Progenitor cell of endocrine pancreas (in vitro differentiated cells): ENCODE measurements around the gene RPL36. TPM values are rescaled to one million over a fixed set of nuclear protein-coding genes. Genes with fewer than 3 reads are reported as not detected.

Experiments
- DNase-seq: peaks from one replicate; pipeline ENCODE4 v3.0.0; 2021; ENCODE audit warnings: low spot score; ENCODE audit not compliant: unreplicated experiment
- H3K27ac Mint-ChIP-seq: 2 replicates; pipeline ENCODE4 v1.8.0; 2021; ENCODE audit warnings: mild to moderate bottlenecking, moderate library complexity, mixed read lengths
- H3K27me3 Mint-ChIP-seq: 2 replicates; pipeline ENCODE4 v1.8.0; 2021; ENCODE audit warnings: mixed read lengths
- H3K36me3 Mint-ChIP-seq: 2 replicates; pipeline ENCODE4 v1.8.0; 2022; ENCODE audit warnings: mixed read lengths; ENCODE audit not compliant: insufficient read depth
- H3K4me1 Mint-ChIP-seq: 2 replicates; pipeline ENCODE4 v1.8.0; 2021; ENCODE audit warnings: low read depth, mixed read lengths
- H3K4me3 Mint-ChIP-seq: 2 replicates; pipeline ENCODE4 v1.8.0; 2021; ENCODE audit warnings: low read depth, mild to moderate bottlenecking, moderate library complexity, mixed read lengths
- H3K9me3 Mint-ChIP-seq: 2 replicates; pipeline ENCODE4 v1.8.0; 2021; ENCODE audit warnings: low read depth, mixed read lengths
- total RNA-seq: library from RNA; stranded (reverse); gene quantifications from 2 replicates; pipeline ENCODE4 v1.2.1, GENCODE V29; 2021
- TF ChIP-seq, protein P1 (sequence below): fragments of 200-600 bp; sonication (generic); IDR thresholded peaks from one replicate; pipeline ENCODE4 v1.5.0; 2021; ENCODE audit warnings: antibody characterized with exemption, mild to moderate bottlenecking; ENCODE audit not compliant: unreplicated experiment

The RPL36 gene
- total RNA-seq, 1 donor from 2014 or later = 720 TPM

DNA sequence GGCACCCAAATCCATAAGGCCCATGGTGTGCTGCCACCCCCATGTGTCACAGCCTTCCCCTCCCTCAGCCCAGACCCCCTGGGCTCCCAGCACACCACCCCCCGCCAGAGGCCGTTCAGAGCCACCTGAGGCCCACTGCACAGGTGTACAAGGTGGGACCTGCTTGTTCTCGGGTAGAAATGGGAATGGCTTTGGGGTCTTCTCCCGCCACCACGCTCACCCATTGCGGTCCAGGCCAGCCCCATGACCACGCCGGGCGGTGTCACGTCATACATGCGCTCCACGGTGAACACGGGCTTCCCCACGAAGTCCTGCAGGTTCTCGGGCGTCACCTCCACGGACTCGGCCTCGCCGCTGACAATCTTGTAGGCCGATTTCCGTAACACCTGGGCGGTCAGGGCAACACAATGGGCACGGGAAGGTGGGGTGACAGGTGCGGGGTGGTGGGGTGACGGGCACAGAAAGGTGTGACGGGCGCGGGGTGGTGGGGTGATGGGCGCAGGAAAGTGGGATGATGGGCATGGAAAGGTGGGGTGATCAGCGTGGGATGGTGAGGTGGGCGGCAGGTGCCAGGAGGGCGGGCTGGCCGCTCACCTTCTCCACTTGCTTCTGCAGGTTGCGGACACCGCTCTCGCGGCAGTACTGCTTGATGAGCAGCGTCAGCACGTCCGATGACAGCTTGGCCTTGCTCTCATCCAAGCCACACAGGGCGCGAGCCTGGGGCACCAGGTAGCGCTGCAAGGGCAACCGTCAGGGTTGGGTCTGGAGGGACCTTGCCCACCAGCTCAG is 4.3 kb downstream of the RPL36 start:
- Mint-ChIP-seq H3K36me3 (peaks cover 5% of the 10 kb centered on the region), H3K27me3 (no peaks in the 10 kb centered on the region), H3K9me3 (no peaks in the 10 kb centered on the region), H3K4me1 (peaks cover 9% of the 10 kb centered on the region), H3K27ac (peak overlapping the region; percentile 74), H3K4me3 (no peak overlapping the region)
- TF ChIP-seq, protein P1, sequence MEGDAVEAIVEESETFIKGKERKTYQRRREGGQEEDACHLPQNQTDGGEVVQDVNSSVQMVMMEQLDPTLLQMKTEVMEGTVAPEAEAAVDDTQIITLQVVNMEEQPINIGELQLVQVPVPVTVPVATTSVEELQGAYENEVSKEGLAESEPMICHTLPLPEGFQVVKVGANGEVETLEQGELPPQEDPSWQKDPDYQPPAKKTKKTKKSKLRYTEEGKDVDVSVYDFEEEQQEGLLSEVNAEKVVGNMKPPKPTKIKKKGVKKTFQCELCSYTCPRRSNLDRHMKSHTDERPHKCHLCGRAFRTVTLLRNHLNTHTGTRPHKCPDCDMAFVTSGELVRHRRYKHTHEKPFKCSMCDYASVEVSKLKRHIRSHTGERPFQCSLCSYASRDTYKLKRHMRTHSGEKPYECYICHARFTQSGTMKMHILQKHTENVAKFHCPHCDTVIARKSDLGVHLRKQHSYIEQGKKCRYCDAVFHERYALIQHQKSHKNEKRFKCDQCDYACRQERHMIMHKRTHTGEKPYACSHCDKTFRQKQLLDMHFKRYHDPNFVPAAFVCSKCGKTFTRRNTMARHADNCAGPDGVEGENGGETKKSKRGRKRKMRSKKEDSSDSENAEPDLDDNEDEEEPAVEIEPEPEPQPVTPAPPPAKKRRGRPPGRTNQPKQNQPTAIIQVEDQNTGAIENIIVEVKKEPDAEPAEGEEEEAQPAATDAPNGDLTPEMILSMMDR = no peak
- no peak for DNase-seq

DNA sequence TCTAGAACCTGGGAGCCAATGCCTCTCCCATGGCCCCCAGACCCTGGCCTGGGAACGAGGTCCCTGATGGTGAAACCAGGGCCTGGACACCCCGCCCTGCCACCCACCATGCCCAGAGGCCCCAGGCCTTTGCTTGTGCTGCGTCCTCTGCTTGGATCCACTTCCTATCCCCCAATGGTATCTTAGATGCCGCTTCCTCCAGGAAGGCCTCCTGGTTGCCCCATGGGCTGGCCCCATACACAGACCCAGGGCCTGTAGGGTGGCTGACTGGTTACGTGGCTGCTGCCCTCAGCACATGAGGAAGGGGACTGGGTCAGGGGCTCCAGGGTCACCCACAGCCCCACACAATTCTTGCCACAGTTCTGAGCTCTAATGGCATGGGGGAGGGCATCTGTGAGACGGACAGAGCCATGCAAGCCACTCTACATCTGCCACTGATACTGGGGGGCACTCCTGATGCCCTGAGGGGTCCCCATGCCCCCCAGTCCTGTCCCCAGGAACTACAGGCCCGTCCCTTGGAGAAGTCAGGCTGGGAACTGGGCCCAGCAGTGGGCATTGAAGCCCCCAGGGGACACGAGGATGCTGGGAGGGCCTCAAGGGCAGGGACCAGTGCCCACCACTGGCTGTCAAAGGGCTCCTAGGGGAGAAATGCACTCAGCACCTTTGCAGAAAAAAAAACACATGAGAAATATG is 5.0 kb downstream of the RPL36 start:
- H3K4me1 Mint-ChIP-seq = peaks cover 8% of the 10 kb centered on the region
- H3K4me3 Mint-ChIP-seq = no peak overlapping the region
- no peak overlapping the region for H3K27ac Mint-ChIP-seq
- H3K9me3 Mint-ChIP-seq = no peaks in the 10 kb centered on the region
- TF ChIP-seq, protein P1 = no peak
- H3K27me3 Mint-ChIP-seq = no peaks in the 10 kb centered on the region
- H3K36me3 Mint-ChIP-seq = peaks cover 5% of the 10 kb centered on the region
- DNase-seq = no peak

DNA sequence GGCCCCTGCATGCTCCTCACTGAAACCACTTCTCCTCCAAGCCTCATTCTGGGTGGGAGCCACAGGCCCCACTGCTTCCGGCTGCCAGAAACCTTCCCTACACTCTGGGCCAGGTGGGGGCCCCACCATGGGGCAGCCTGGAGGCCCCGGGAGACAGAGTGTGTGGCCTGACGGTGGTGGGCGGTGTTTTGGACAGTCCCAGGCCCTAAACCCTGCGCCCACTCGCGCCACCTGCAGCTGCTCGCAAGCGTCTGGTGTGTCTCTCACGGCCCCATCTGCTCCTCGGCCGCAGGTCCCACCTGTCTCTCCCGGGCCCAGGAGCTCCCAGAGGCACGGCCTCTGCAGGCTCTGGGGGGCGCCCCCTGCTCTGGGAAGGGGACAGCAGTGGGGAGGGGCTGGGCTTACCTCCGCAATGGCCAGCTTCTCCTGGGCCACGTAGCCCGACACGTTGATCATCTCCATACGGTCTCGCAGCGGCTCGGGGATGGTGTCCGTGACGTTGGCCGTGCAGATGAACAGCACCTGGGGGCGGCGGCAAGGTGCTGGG is 5.6 kb downstream of the RPL36 start:
- Mint-ChIP-seq H3K36me3 (peaks cover 8% of the 10 kb centered on the region), H3K27ac (no peak overlapping the region), H3K4me1 (peaks cover 5% of the 10 kb centered on the region), H3K9me3 (no peaks in the 10 kb centered on the region), H3K4me3 (no peak overlapping the region), H3K27me3 (no peaks in the 10 kb centered on the region)
- DNase-seq = no peak
- TF ChIP-seq, protein P1 = no peak

DNA sequence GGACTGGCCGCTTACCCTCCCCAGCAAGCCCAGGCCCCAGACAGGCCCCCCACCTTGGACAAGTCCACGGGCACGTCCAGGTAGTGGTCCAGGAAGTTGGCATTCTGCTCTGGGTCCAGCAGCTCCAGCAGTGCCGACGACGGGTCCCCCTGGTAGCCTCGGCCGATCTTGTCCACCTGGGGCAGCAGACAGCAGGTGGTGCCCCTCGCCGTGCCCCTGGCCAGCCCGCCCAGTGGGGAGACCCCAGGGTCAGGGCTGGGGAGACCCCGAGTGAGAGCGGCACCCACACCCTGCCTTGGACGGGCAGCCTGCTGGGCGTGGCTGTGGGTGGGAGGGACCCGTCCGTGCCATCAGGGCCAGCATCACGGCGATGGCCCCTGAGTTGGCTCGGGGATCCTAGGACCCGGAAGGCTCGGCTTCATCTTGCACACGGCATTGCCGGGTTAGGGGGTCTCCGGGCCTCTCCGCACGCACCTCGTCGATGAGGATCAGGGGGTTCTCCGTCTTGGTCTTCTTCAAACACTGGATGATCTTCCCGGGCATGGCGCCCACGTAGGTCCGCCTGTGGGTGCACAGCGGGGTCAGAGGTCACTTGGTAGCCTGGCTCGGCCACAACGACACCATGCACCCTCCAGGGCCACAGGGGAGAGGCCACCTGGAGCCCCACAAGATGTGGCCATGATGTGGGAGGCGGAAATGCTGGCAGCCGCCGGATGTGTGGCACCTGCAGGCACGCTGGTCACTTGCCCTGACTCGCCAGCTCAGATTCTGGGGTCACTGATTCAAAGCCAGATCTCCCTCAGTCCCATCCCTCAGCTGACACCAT is 6.3 kb downstream of the RPL36 start:
- H3K27ac Mint-ChIP-seq = peak overlapping the region; percentile 79
- H3K27me3 Mint-ChIP-seq = no peaks in the 10 kb centered on the region
- DNase-seq = no peak
- H3K36me3 Mint-ChIP-seq = peaks cover 13% of the 10 kb centered on the region
- no peaks in the 10 kb centered on the region for H3K9me3 Mint-ChIP-seq
- TF ChIP-seq, protein P1 = no peak
- peaks cover 2% of the 10 kb centered on the region for H3K4me1 Mint-ChIP-seq
- H3K4me3 Mint-ChIP-seq = no peak overlapping the region
